Measurements from ENCODE around the gene FLVCR1. TPM values are rescaled to one million over a fixed set of nuclear protein-coding genes. Genes with fewer than 3 reads are reported as not detected.

FLVCR1 gene
- total and polyA plus RNA-seq, 9 of the 15 experiments (the other 6 are each of a cell fraction or from before 2014, with no cell fraction given), result 5.2 to 18.0 (median 12.5) TPM

DNA sequence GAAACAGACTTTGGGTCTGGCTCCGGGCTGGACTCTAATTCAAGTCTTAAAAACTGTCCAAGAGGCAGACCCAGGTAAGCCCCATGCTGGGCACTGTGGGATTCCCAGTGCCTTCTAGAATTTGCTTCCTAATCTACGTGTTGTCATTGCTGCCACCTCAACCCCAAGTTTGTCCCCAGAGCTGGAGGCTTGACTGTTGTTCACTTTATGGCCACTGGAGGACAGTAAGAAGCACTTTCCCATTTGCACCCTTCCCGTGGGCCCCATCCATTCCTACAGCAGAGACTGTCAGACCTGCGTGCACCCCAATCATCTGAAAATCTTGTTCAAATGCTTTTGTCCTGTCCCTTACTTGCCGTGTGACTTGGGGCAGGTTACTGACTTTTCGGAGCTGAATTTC, 62.8 kb downstream of the FLVCR1 start (continued):
- TF ChIP-seq CHD7 (IDR thresholded peaks at IDR 0.05; ENCODE audit: low read depth, low read length) (no peak), SMC3 (conservative IDR thresholded peaks at IDR 0.05; ENCODE audit: insufficient read depth, low read depth, low read length) (peak; percentile 78), ZNF146 (CRISPR knock-in tag; IDR thresholded peaks at IDR 0.05; ENCODE audit: unreplicated experiment) (no peak), HNRNPH1 (optimal IDR thresholded peaks at IDR 0.05; ENCODE audit: low read depth, low read length) (no peak), HMBOX1 (IDR thresholded peaks at IDR 0.05) (no peak), SIN3A (IDR thresholded peaks at IDR 0.05; ENCODE audit: borderline replicate concordance in 2 of 2, control insufficient read depth in 1 of 2, low read depth in 2 of 2, low read length in 2 of 2) (no peak), XRCC4 (IDR thresholded peaks at IDR 0.05; ENCODE audit: extremely low read depth, insufficient read depth, insufficient read length) (no peak), SRSF7 (optimal IDR thresholded peaks at IDR 0.05; ENCODE audit: low read depth, low read length) (no peak), FOXA1 (IDR thresholded peaks at IDR 0.05; ENCODE audit: borderline replicate concordance) (no peak)
- TF ChIP-seq, protein P1, sequence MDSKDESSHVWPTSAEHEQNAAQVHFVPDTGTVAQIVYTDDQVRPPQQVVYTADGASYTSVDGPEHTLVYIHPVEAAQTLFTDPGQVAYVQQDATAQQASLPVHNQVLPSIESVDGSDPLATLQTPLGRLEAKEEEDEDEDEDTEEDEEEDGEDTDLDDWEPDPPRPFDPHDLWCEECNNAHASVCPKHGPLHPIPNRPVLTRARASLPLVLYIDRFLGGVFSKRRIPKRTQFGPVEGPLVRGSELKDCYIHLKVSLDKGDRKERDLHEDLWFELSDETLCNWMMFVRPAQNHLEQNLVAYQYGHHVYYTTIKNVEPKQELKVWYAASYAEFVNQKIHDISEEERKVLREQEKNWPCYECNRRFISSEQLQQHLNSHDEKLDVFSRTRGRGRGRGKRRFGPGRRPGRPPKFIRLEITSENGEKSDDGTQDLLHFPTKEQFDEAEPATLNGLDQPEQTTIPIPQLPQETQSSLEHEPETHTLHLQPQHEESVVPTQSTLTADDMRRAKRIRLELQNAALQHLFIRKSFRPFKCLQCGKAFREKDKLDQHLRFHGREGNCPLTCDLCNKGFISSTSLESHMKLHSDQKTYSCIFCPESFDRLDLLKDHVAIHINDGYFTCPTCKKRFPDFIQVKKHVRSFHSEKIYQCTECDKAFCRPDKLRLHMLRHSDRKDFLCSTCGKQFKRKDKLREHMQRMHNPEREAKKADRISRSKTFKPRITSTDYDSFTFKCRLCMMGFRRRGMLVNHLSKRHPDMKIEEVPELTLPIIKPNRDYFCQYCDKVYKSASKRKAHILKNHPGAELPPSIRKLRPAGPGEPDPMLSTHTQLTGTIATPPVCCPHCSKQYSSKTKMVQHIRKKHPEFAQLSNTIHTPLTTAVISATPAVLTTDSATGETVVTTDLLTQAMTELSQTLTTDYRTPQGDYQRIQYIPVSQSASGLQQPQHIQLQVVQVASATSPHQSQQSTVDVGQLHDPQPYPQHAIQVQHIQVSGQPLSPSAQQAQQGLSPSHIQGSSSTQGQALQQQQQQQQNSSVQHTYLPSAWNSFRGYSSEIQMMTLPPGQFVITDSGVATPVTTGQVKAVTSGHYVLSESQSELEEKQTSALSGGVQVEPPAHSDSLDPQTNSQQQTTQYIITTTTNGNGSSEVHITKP (IDR thresholded peaks at IDR 0.05; ENCODE audit: partially characterized antibody), result no peak
